Stimulated activated CD8-positive, alpha-beta memory T cell treated with anti-CD3 and anti-CD28 coated beads, Interleukin-7, amount 100 ng/mL, for 4 hours (primary cell): Measurements from ENCODE around the gene IFNG.
A peak's percentile ranks its signal among the peaks of the same experiment; 100 is the strongest.
"Not testable (repeated sequence)": the region's sequence is repeated elsewhere in the genome, so short reads cannot be mapped to it uniquely, and the experiment has no call there.

ENCODE experiments used
- DNase-seq, 2 donors: peaks; one replicate each; pipeline ENCODE4 v3.0.0-alpha.2; 2020; ENCODE audit warnings: low read depth in 2 of 2

Gene IFNG

GRCh38 chr12:68159681-68160304, at the start of gene IFNG:
Gene IFNG (minus strand): TSS chr12:68159740. CDS start chr12:68159615, 125 bp downstream.
- no peak for DNase-seq

- DNase-seq: not testable (repeated sequence)
These were observed 49.6 kb upstream of the IFNG start for GRCh38 chr12:68209048-68209728.

- DNase-seq: no peak
These were observed 47.7 kb upstream of the IFNG start for GRCh38 chr12:68207276-68207675.

GRCh38 chr12:68206446-68206845, 46.9 kb upstream of the IFNG start:
- no peak for DNase-seq

GRCh38 chr12:68203460-68203875, 43.9 kb upstream of the IFNG start:
- DNase-seq: no peak

- DNase-seq: no peak
These were observed 41.3 kb upstream of the IFNG start for GRCh38 chr12:68200854-68201253.

GRCh38 chr12:68199127-68199526, 39.6 kb upstream of the IFNG start:
- DNase-seq: no peak

GRCh38 chr12:68198507-68199086, 39.1 kb upstream of the IFNG start:
- DNase-seq: no peak

- no peak for DNase-seq
These were observed 30.8 kb upstream of the IFNG start for GRCh38 chr12:68190301-68190700.

- DNase-seq: peak; percentile 22 to 52
These were observed 30.3 kb upstream of the IFNG start for GRCh38 chr12:68189821-68190242.

- no peak for DNase-seq
These were observed 26.1 kb upstream of the IFNG start for GRCh38 chr12:68185598-68185997.

- DNase-seq: peak; percentile 34 to 49
These were observed 21.5 kb upstream of the IFNG start for GRCh38 chr12:68180792-68181744.

- no peak for DNase-seq
These were observed 19.4 kb upstream of the IFNG start for GRCh38 chr12:68178774-68179439.

- no peak for DNase-seq
These were observed 18.6 kb upstream of the IFNG start for GRCh38 chr12:68178184-68178583.

- no peak for DNase-seq
These were observed 18.0 kb upstream of the IFNG start for GRCh38 chr12:68177562-68177961.

- no peak for DNase-seq
These were observed 16.7 kb upstream of the IFNG start for GRCh38 chr12:68176257-68176656.

- DNase-seq: peak; percentile 49 to 58
These were observed 16.1 kb upstream of the IFNG start for GRCh38 chr12:68175557-68176061.

GRCh38 chr12:68174761-68175160, 15.2 kb upstream of the IFNG start:
- not testable (repeated sequence) for DNase-seq

- DNase-seq: no peak
These were observed 14.3 kb upstream of the IFNG start for GRCh38 chr12:68173792-68174191.

GRCh38 chr12:68170726-68171125, 11.2 kb upstream of the IFNG start:
- DNase-seq: no peak

- no peak for DNase-seq
These were observed 9.8 kb upstream of the IFNG start for GRCh38 chr12:68169213-68169889.
